Activated naive CD8-positive, alpha-beta T cell (primary cell): ENCODE measurements around the gene GPLD1.

ENCODE experiments used
- H3K27ac Mint-ChIP-seq: one replicate; pipeline ENCODE4 v1.8.0; 2021; ENCODE audit warnings: mixed read lengths
- H3K27me3 Mint-ChIP-seq: one replicate; pipeline ENCODE4 v1.8.0; 2021; ENCODE audit warnings: mixed read lengths
- H3K36me3 Mint-ChIP-seq: one replicate; pipeline ENCODE4 v1.8.0; 2021; ENCODE audit warnings: mixed read lengths
- H3K4me1 Mint-ChIP-seq: one replicate; pipeline ENCODE4 v1.8.0; 2021; ENCODE audit warnings: low read depth, mixed read lengths
- H3K4me3 Mint-ChIP-seq: one replicate; pipeline ENCODE4 v1.8.0; 2021; ENCODE audit warnings: mild to moderate bottlenecking, mixed read lengths
- H3K9me3 Mint-ChIP-seq: one replicate; pipeline ENCODE4 v1.8.0; 2021; ENCODE audit warnings: low read depth, mixed read lengths

GPLD1 gene

GRCh38 chr6:24451581-24452388, 37.6 kb downstream of the GPLD1 start:
- no peaks in the 10 kb centered on the region for H3K27me3 Mint-ChIP-seq

GRCh38 chr6:24448828-24449525, 40.4 kb downstream of the GPLD1 start:
- Mint-ChIP-seq H3K4me1 (peaks cover 3% of the 10 kb centered on the region), H3K27ac (no peak overlapping the region), H3K36me3 (no peaks in the 10 kb centered on the region), H3K27me3 (no peaks in the 10 kb centered on the region), H3K4me3 (no peak overlapping the region), H3K9me3 (no peaks in the 10 kb centered on the region)

More at GRCh38 chr6:24451581-24452388, 37.6 kb downstream of the GPLD1 start:
- Mint-ChIP-seq H3K4me3 (no peak overlapping the region), H3K36me3 (no peaks in the 10 kb centered on the region), H3K27ac (no peak overlapping the region), H3K9me3 (no peaks in the 10 kb centered on the region), H3K4me1 (peaks cover 3% of the 10 kb centered on the region)

- no peaks in the 10 kb centered on the region for H3K27me3 Mint-ChIP-seq
- H3K36me3 Mint-ChIP-seq, result no peaks in the 10 kb centered on the region
- H3K9me3 Mint-ChIP-seq, result no peaks in the 10 kb centered on the region
- no peak overlapping the region for H3K4me3 Mint-ChIP-seq
- peaks cover 3% of the 10 kb centered on the region for H3K4me1 Mint-ChIP-seq
- no peak overlapping the region for H3K27ac Mint-ChIP-seq
Observed at GRCh38 chr6:24448396-24448795, 41.0 kb downstream of the GPLD1 start.

- Mint-ChIP-seq H3K4me3 (no peak overlapping the region), H3K36me3 (no peaks in the 10 kb centered on the region), H3K9me3 (no peaks in the 10 kb centered on the region), H3K27ac (no peak overlapping the region), H3K27me3 (no peaks in the 10 kb centered on the region), H3K4me1 (no peaks in the 10 kb centered on the region)
Observed at GRCh38 chr6:24446670-24447069, 42.7 kb downstream of the GPLD1 start.

GRCh38 chr6:24445704-24446103, 43.7 kb downstream of the GPLD1 start:
- H3K36me3 Mint-ChIP-seq, result no peaks in the 10 kb centered on the region
- no peak overlapping the region for H3K27ac Mint-ChIP-seq
- no peak overlapping the region for H3K4me3 Mint-ChIP-seq
- no peaks in the 10 kb centered on the region for H3K27me3 Mint-ChIP-seq
- no peaks in the 10 kb centered on the region for H3K9me3 Mint-ChIP-seq
- no peaks in the 10 kb centered on the region for H3K4me1 Mint-ChIP-seq

GRCh38 chr6:24444588-24444987, 44.8 kb downstream of the GPLD1 start:
- Mint-ChIP-seq H3K27ac (no peak overlapping the region), H3K27me3 (no peaks in the 10 kb centered on the region), H3K4me3 (no peak overlapping the region), H3K36me3 (no peaks in the 10 kb centered on the region), H3K4me1 (peaks cover 3% of the 10 kb centered on the region), H3K9me3 (no peaks in the 10 kb centered on the region)

- Mint-ChIP-seq H3K9me3 (no peaks in the 10 kb centered on the region), H3K4me1 (peaks cover 3% of the 10 kb centered on the region), H3K36me3 (peaks cover 6% of the 10 kb centered on the region)
Observed at GRCh38 chr6:24441599-24441904, 47.8 kb downstream of the GPLD1 start.

GRCh38 chr6:24440897-24441598, 48.3 kb downstream of the GPLD1 start:
- Mint-ChIP-seq H3K27me3 (no peaks in the 10 kb centered on the region), H3K9me3 (no peaks in the 10 kb centered on the region), H3K36me3 (peaks cover 6% of the 10 kb centered on the region), H3K4me1 (peaks cover 3% of the 10 kb centered on the region), H3K4me3 (no peak overlapping the region), H3K27ac (no peak overlapping the region)

More at GRCh38 chr6:24441599-24441904, 47.8 kb downstream of the GPLD1 start:
- Mint-ChIP-seq H3K27me3 (no peaks in the 10 kb centered on the region), H3K4me3 (no peak overlapping the region), H3K27ac (no peak overlapping the region)

GRCh38 chr6:24439858-24440539, 49.4 kb downstream of the GPLD1 start:
- Mint-ChIP-seq H3K4me3 (no peak overlapping the region), H3K27me3 (no peaks in the 10 kb centered on the region), H3K4me1 (peaks cover 3% of the 10 kb centered on the region), H3K9me3 (no peaks in the 10 kb centered on the region), H3K27ac (no peak overlapping the region), H3K36me3 (peaks cover 6% of the 10 kb centered on the region)

GRCh38 chr6:24436979-24437378, 52.4 kb downstream of the GPLD1 start:
- H3K27me3 Mint-ChIP-seq, result no peaks in the 10 kb centered on the region
- no peak overlapping the region for H3K27ac Mint-ChIP-seq
- H3K4me1 Mint-ChIP-seq, result peaks cover 3% of the 10 kb centered on the region
- peaks cover 11% of the 10 kb centered on the region for H3K36me3 Mint-ChIP-seq
- H3K4me3 Mint-ChIP-seq, result no peak overlapping the region
- no peaks in the 10 kb centered on the region for H3K9me3 Mint-ChIP-seq

GRCh38 chr6:24432611-24433010, 56.8 kb downstream of the GPLD1 start:
- Mint-ChIP-seq H3K27me3 (no peaks in the 10 kb centered on the region), H3K4me1 (no peaks in the 10 kb centered on the region), H3K27ac (no peak overlapping the region), H3K4me3 (no peak overlapping the region), H3K9me3 (no peaks in the 10 kb centered on the region), H3K36me3 (peaks cover 11% of the 10 kb centered on the region)

GRCh38 chr6:24431045-24431451, 58.3 kb downstream of the GPLD1 start:
- no peaks in the 10 kb centered on the region for H3K4me1 Mint-ChIP-seq
- no peaks in the 10 kb centered on the region for H3K9me3 Mint-ChIP-seq
- no peaks in the 10 kb centered on the region for H3K27me3 Mint-ChIP-seq
- H3K27ac Mint-ChIP-seq, result no peak overlapping the region
- H3K36me3 Mint-ChIP-seq, result peaks cover 5% of the 10 kb centered on the region
- no peak overlapping the region for H3K4me3 Mint-ChIP-seq

- Mint-ChIP-seq H3K27ac (no peak overlapping the region), H3K4me1 (no peaks in the 10 kb centered on the region), H3K27me3 (no peaks in the 10 kb centered on the region), H3K36me3 (peaks cover 5% of the 10 kb centered on the region), H3K4me3 (no peak overlapping the region), H3K9me3 (no peaks in the 10 kb centered on the region)
Observed at GRCh38 chr6:24430086-24430485, 59.3 kb downstream of the GPLD1 start.

GRCh38 chr6:24429146-24429545, 60.2 kb downstream of the GPLD1 start:
- H3K36me3 Mint-ChIP-seq, result peaks cover 5% of the 10 kb centered on the region
- H3K4me1 Mint-ChIP-seq, result no peaks in the 10 kb centered on the region
- H3K27me3 Mint-ChIP-seq, result no peaks in the 10 kb centered on the region
- H3K9me3 Mint-ChIP-seq, result no peaks in the 10 kb centered on the region
- H3K4me3 Mint-ChIP-seq, result no peak overlapping the region
- H3K27ac Mint-ChIP-seq, result no peak overlapping the region

GRCh38 chr6:24428615-24429014, 60.8 kb downstream of the GPLD1 start:
- H3K9me3 Mint-ChIP-seq, result no peaks in the 10 kb centered on the region
- H3K4me1 Mint-ChIP-seq, result no peaks in the 10 kb centered on the region
- H3K4me3 Mint-ChIP-seq, result no peak overlapping the region
- H3K36me3 Mint-ChIP-seq, result peaks cover 5% of the 10 kb centered on the region
- H3K27ac Mint-ChIP-seq, result no peak overlapping the region
- no peaks in the 10 kb centered on the region for H3K27me3 Mint-ChIP-seq
